ENCODE measurements around the gene CPEB3. TPM values are rescaled to one million over a fixed set of nuclear protein-coding genes. Genes with fewer than 3 reads are reported as not detected.

Gene CPEB3
- total RNA-seq, 2 experiments from 2014 or later, result 0.66 to 3.2 TPM

DNA sequence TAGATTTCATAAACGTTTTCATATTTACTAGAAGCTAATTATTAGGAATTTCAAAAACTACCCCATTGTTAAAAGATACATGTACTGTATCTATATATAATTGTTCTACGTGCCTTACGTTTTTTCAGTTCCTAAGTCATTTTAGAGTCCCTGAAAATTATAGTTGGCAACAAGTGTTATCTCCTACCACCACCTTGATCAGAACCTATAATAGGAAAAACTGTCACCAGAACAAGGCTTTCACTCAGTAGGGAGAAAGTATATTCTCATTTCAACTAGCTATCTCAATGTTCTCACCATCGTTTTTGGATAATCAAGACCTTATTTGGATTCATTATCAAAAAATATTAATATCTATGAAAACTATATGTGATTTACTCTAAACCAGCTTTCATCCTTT lies 107.7 kb downstream of the CPEB3 start:
- no peaks in the 10 kb centered on the region for H3K36me3 ChIP-seq (ENCODE audit: insufficient read depth, low read length)
- TF ChIP-seq EZH2phosphoT487 (IDR thresholded peaks at IDR 0.05; ENCODE audit: borderline replicate concordance, low read depth, low read length), result no peak
- TF ChIP-seq, protein P1, sequence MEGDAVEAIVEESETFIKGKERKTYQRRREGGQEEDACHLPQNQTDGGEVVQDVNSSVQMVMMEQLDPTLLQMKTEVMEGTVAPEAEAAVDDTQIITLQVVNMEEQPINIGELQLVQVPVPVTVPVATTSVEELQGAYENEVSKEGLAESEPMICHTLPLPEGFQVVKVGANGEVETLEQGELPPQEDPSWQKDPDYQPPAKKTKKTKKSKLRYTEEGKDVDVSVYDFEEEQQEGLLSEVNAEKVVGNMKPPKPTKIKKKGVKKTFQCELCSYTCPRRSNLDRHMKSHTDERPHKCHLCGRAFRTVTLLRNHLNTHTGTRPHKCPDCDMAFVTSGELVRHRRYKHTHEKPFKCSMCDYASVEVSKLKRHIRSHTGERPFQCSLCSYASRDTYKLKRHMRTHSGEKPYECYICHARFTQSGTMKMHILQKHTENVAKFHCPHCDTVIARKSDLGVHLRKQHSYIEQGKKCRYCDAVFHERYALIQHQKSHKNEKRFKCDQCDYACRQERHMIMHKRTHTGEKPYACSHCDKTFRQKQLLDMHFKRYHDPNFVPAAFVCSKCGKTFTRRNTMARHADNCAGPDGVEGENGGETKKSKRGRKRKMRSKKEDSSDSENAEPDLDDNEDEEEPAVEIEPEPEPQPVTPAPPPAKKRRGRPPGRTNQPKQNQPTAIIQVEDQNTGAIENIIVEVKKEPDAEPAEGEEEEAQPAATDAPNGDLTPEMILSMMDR (conservative IDR thresholded peaks at IDR 0.05; ENCODE audit: low read length), result no peak
- no peak overlapping the region for H3K27ac ChIP-seq (ENCODE audit: low read depth, low read length, poor library complexity, severe bottlenecking)
- no peak overlapping the region for H2AFZ ChIP-seq (ENCODE audit: low read length)
- no TSS peak for BruUV-seq (replicated peaks)
- no peak overlapping the region for H3K4me2 ChIP-seq (ENCODE audit: low read length)
- intact Hi-C loops (cut with micrococcal nuclease; ENCODE audit: unreplicated experiment), result loop anchor here (5.0 kb wide), 1 partner anchor 109 kb away; the partner anchor contains the start of genes CPEB3 and MARCHF5
- H3K4me3 ChIP-seq (ENCODE audit: low read depth, low read length, poor library complexity, severe bottlenecking), result no peak overlapping the region
- ChIA-PET CTCF (ENCODE audit: unreplicated experiment) (no interaction called here), POLR2A (interaction anchor here (0.6 to 1.2 kb wide), 4 partner anchors 10 to 375 kb away, joined by 3 to 4 read pairs (median 4); no protein-coding TSS in a partner anchor)
- H4K20me1 ChIP-seq (ENCODE audit: insufficient read depth, low read length), result no peaks in the 10 kb centered on the region
- DNase-seq (ENCODE audit: low spot score), result no peak
- no peaks in the 10 kb centered on the region for H3K79me2 ChIP-seq (ENCODE audit: insufficient read depth, low read depth, low read length)
- H3K4me1 ChIP-seq (ENCODE audit: insufficient read depth, low read length, poor library complexity, severe bottlenecking), result peaks cover 21% of the 10 kb centered on the region
- no peaks in the 10 kb centered on the region for H3K9me2 ChIP-seq (ENCODE audit: insufficient read depth, low read length)
- H3K9me3 ChIP-seq (ENCODE audit: low read length), result no peaks in the 10 kb centered on the region

- peak; percentile 55 for DNase-seq (ENCODE audit: low spot score)
- H3K79me2 ChIP-seq (ENCODE audit: insufficient read depth, low read depth, low read length), result no peaks in the 10 kb centered on the region
- ChIA-PET CTCF (ENCODE audit: unreplicated experiment) (no interaction called here), POLR2A (interaction anchor here (0.7 to 1.1 kb wide), 8 partner anchors 9 to 559 kb away, joined by 3 to 7 read pairs (median 4); no protein-coding TSS in a partner anchor)
- intact Hi-C loops (cut with micrococcal nuclease; ENCODE audit: unreplicated experiment), result loop anchor here (5.0 kb wide), 1 partner anchor 111 kb away; the partner anchor contains the start of genes CPEB3 and MARCHF5
- no peaks in the 10 kb centered on the region for H3K36me3 ChIP-seq (ENCODE audit: insufficient read depth, low read length)
- no peaks in the 10 kb centered on the region for H4K20me1 ChIP-seq (ENCODE audit: insufficient read depth, low read length)
- H3K4me2 ChIP-seq (ENCODE audit: low read length), result peak overlapping the region; percentile 48
- H3K27ac ChIP-seq (ENCODE audit: low read depth, low read length, poor library complexity, severe bottlenecking), result peak overlapping the region; percentile 29
- TF ChIP-seq EZH2phosphoT487 (IDR thresholded peaks at IDR 0.05; ENCODE audit: borderline replicate concordance, low read depth, low read length), result no peak
- TF ChIP-seq, protein P1 (conservative IDR thresholded peaks at IDR 0.05; ENCODE audit: low read length), result peak; percentile 71
- H2AFZ ChIP-seq (ENCODE audit: low read length), result peak overlapping the region; percentile 93
- H3K4me3 ChIP-seq (ENCODE audit: low read depth, low read length, poor library complexity, severe bottlenecking), result no peak overlapping the region
- no peaks in the 10 kb centered on the region for H3K9me2 ChIP-seq (ENCODE audit: insufficient read depth, low read length)
- no peaks in the 10 kb centered on the region for H3K9me3 ChIP-seq (ENCODE audit: low read length)
- peaks cover 17% of the 10 kb centered on the region for H3K4me1 ChIP-seq (ENCODE audit: insufficient read depth, low read length, poor library complexity, severe bottlenecking)
- BruUV-seq (replicated peaks), result no TSS peak
Observed at GRCh38 chr10:92181575-92181974, 109.3 kb downstream of the CPEB3 start.

DNA sequence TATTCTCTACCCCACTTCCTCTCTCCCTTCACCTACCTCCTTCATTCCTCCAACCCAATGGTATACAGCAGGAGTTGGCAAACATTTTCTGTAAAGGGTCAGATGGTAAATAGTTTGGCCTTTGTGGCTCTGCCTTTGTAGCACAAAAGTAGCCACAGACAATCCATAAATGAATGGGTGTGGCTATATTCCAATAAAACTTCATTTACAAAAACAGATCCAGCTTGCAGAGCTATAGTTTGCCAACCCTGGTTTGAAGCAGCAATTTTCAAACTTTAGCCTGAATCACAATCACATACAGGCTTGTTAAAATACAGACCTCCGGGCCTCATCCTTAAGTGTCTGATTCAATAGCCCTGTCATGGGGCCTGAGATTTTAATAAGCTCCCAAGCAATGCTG lies 110.5 kb downstream of the CPEB3 start:
- Histone ChIP-seq H3K27ac (ENCODE audit: low read depth, low read length, poor library complexity, severe bottlenecking) (no peak overlapping the region), H3K9me2 (ENCODE audit: insufficient read depth, low read length) (no peaks in the 10 kb centered on the region), H3K9me3 (ENCODE audit: low read length) (no peaks in the 10 kb centered on the region), H3K4me2 (ENCODE audit: low read length) (no peak overlapping the region), H3K36me3 (ENCODE audit: insufficient read depth, low read length) (no peaks in the 10 kb centered on the region), H4K20me1 (ENCODE audit: insufficient read depth, low read length) (no peaks in the 10 kb centered on the region), H3K4me3 (ENCODE audit: low read depth, low read length, poor library complexity, severe bottlenecking) (no peak overlapping the region), H2AFZ (ENCODE audit: low read length) (no peak overlapping the region), H3K4me1 (ENCODE audit: insufficient read depth, low read length, poor library complexity, severe bottlenecking) (peaks cover 17% of the 10 kb centered on the region), H3K79me2 (ENCODE audit: insufficient read depth, low read depth, low read length) (no peaks in the 10 kb centered on the region)
- intact Hi-C loops (cut with micrococcal nuclease; ENCODE audit: unreplicated experiment), result loop anchor here (5.0 kb wide), 1 partner anchor 112 kb away; the partner anchor contains the start of genes CPEB3 and MARCHF5
- DNase-seq (ENCODE audit: low spot score), result no peak
- TF ChIP-seq, protein P1 (conservative IDR thresholded peaks at IDR 0.05; ENCODE audit: low read length), result no peak
- no peak for TF ChIP-seq EZH2phosphoT487 (IDR thresholded peaks at IDR 0.05; ENCODE audit: borderline replicate concordance, low read depth, low read length)
- POLR2A ChIA-PET, result interaction anchor here (0.7 to 3.3 kb wide), 6 partner anchors 8 to 1390 kb away, joined by 3 to 11 read pairs (median 5); no protein-coding TSS in a partner anchor
- BruUV-seq (replicated peaks), result no TSS peak
- CTCF ChIA-PET (ENCODE audit: unreplicated experiment), result no interaction called here
